Measurements from ENCODE around the gene DELE1.

The DELE1 gene

DNA sequence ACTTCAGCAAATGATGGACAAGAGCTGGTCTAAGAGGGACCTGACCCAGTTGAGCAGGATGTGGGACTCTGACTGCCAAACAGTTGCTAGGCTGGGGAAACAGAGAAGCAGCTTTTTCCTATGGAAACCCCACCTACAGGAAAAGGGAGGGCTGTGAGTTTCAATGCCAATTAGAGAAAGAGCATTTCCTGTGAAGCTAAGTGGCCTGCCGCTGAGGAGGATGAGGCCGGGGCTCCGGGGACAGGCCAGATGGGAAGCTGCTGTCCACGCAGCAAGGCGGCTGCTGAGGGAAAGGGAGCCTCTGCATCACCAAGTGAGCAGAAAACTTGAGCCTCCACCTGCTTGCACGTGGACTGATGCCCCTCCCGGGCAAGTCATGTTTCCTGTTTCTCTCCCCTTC is 34.4 kb downstream of the DELE1 start, which contains the start of gene PCDH12:
Gene PCDH12, minus strand, starts transcription at position 90 of the 400 bp plus-strand sequence. CDS start 351 bp downstream, outside the sequence.
- no peak for DNase-seq (ENCODE audit: low read depth)

DNA sequence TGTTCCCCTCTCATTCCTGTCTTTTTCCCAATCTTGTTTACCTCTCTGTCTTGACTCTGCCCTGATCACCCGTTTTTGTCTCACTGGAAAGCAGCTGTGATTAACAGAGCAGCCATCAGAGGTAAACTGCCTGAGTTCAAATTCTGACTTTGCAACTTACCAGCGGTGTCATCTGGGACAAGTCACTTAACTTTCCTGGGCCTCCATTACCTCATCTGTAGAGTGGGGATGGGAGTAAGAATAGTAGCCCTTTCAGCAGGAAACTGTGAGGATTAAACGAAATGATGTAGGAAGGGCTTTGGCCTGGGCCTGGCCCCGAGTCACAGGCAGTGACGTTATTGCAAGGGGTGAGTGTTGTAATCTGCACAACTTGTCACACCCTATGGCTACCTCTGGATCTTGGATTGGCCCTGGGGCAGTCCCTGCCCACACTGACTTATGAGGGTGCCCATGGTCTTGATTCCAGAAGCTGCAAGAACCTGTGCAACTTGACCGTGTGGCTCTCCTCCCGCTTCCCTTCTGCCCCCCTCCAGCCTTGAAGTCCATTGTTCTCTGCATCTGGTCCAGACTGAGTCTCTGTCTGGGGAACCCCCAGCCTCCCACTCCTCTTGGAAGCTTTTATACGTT is 35.0 kb downstream of the DELE1 start:
- DNase-seq (ENCODE audit: low read depth): no peak

DNA sequence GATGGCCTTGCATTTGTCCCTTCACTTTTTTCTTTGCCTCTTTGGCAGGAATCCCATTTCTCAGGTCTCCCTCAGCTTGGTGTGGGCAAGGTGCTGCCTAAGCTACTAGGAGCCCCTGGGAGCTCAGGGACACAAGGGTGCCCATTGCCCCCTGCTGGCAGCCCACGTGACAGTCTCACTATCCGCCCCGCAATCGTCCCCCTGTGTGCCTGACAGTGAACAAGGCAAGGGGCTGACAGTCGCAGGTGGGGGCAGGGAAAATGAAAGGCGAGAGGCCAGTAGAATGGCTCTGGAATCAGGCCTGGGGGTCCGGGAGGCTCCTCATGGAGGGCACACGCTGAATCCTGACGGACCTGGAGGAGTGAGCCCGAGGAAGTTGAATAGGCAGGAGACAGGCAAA is 36.3 kb downstream of the DELE1 start:
- DNase-seq (ENCODE audit: low read depth): no peak

DNA sequence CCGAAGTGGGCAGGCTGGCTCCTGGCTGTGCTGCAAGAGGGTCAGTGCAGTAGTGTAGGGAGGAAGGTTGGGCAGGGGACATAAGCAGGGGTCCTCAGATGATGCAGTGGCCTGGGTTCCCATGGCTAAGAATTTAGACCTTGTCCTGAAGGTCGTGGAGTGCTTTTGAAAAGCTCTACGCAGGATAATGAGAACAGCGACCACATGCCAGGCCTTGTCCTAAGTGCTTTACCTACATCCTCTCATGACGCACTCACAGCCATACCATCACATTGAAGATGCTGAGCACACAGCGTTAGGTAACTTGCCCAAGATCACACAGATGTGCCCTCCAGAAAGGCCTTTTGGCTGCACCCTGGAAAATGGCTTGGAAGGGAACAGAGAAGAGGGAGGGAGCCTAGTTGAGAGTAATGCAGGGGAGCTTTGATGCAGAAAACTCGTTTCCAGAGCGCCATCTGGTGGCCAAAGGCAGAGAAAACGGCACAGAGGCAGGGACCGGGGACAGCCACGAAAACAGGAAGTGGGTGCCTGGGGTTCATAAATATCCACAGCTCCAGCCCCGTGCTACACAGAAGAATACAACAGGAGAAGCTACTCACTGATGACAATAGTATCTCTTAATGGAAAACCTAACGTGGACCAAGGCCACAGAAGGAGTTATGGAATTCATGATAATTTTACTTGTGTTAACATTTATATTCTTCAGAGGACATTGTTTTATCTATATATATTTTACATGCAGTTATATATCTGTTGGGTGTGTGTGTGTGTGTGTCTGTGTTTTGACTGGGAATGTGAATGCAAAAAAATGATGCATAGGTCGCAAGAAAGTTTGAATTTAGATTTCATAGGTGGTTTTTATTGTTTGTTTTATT is 37.0 kb downstream of the DELE1 start:
- peak; percentile 79 for DNase-seq (ENCODE audit: low read depth)

DNA sequence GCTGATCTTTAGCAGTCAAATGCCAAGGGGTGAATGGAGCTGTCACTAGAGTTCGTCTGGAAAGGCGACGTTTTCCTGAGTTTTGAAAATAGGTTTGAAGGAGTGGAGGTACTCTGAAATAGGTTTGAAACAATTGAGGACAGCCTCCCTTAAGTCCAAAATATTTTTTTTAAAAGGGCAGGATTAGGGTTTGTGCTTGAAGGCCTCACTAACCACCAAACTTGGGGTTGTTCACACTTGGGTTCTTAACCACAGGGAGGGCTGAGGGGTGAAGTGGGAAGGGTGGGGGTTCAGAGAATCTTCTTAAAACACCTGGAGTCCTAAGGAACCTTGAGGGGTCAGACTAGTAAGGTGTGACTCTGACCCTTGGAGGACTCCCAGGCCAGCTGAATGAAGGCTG is 37.8 kb downstream of the DELE1 start:
- no peak for DNase-seq (ENCODE audit: low read depth)

DNA sequence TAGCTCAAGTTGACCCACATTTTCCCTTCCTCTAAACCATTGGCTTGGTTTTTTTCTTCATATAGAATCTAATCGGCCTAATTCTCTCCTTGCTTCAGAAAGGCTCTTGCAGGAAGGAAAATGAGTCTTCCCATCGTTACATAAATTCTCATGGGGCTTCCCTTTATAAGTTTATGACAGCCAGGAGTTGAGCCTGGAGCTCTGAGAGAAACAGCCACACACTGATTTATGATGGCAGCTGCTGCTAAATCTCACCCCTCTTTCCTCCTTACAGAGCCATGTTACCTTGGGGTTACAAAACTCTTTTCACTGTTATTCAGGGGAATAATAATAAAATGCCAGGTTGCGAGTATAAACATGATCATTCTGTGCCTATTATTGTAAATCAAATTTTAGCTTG is 40.0 kb downstream of the DELE1 start:
- DNase-seq (ENCODE audit: low read depth): no peak

DNA sequence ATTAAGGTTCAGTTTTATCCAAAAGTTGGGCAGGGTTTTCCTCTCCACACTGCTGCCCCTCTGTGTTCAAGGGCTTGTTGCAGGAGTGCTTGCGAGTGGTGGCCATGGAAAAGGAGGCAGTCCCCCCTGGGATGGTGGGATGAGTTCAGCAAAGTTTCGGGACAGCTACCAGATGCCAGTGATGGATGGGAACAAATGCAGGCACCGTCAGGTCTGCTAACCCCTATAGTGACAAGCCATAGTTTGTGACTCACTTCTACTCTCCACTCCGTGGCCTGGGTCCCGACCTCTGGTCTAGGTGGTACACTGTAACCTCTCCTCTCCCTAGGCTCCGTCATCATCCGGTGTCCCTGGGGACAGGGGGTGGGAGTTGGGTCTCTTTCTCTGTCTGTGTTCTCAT is 41.4 kb downstream of the DELE1 start:
- DNase-seq (ENCODE audit: low read depth): no peak

DNA sequence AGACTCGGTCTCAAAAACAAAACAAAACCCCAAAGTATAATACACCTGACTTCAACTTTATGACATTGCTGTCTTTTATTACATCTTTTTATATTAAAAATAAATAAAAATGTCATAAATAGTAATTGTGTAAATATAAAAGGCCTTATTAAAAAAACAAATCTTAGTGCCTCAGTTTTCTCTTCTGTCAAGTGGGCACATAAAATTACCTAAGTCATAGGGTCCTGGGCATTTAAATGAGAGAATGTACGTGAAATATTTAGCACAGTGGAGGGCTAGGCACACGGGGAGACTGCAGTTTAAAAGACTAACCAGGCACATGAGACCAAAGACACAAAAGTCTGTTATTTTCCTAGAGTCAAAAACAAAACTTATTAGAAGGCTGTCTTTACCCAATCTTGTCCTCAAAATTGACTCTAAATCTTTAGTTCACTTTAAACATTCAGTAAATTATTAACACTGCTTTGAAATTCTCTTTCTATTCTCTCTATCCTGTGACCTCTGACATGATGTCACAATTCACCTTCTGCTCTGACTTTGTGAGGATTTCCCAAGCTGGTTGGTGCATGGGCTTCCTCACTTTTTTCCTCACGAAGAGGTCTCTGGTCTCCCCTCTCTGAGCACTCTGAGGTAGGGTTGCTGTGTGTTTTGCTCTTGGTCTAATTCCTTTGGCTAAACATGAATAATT is 42.7 kb downstream of the DELE1 start:
- DNase-seq (ENCODE audit: low read depth): no peak

DNA sequence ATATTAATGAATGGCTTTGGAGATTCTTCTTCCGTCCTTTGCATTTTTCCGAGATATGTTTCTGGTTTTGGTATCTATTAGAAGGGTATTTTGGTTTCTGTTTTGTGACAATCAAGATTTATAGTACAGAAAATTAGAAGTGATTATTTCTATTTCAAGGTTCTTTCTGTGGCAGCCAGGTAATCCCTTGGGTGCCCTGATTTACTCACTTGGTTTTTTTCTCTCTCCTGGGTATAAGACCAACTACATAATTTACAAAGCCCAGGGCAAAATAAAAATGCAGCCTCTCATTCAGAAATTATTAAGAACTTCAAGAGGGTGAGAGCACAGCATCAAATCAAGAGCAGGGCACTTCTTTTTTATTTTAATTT is 43.3 kb downstream of the DELE1 start:
- DNase-seq (ENCODE audit: low read depth): no peak

DNA sequence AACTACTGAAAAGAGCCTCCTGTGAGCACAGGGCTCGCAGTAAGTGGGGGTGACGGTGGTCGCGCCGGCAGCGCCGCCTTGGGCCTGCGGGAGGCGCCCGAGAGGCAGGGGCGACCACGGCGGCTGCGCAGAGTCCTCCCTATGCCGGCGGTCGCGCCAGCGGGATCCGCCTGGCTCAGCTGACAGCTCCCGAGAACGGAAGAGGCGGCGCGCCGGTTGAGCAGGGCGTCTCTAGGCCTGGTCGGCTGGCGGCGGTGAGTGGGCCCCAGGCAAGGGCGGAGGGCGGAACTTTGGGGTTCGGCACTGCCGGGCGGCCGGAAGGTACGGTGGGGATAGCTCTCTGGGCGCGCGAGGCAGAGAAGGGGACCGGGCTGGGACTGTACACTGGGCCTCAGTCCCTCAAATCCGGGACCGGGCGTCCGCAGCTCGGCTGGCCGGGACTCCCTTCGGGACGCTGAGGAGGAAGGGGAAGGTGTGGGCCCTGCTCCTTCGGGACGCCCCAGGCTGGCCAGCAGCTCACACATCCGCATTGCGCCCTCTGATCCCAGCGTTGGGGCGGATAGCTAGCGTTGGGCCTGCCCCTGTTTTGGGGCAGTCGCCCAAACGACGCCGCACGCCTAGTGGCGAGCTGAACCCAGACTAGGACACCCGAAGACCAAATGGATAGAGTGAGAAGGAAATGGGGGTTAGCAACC is 45.4 kb downstream of the DELE1 start, which contains the start of gene RNF14:
Gene RNF14, plus strand, starts transcription at position 192 of the 695 bp plus-strand sequence. CDS start 4,484 bp downstream, outside the sequence.
- peak; percentile 84 for DNase-seq (ENCODE audit: low read depth)

DNA sequence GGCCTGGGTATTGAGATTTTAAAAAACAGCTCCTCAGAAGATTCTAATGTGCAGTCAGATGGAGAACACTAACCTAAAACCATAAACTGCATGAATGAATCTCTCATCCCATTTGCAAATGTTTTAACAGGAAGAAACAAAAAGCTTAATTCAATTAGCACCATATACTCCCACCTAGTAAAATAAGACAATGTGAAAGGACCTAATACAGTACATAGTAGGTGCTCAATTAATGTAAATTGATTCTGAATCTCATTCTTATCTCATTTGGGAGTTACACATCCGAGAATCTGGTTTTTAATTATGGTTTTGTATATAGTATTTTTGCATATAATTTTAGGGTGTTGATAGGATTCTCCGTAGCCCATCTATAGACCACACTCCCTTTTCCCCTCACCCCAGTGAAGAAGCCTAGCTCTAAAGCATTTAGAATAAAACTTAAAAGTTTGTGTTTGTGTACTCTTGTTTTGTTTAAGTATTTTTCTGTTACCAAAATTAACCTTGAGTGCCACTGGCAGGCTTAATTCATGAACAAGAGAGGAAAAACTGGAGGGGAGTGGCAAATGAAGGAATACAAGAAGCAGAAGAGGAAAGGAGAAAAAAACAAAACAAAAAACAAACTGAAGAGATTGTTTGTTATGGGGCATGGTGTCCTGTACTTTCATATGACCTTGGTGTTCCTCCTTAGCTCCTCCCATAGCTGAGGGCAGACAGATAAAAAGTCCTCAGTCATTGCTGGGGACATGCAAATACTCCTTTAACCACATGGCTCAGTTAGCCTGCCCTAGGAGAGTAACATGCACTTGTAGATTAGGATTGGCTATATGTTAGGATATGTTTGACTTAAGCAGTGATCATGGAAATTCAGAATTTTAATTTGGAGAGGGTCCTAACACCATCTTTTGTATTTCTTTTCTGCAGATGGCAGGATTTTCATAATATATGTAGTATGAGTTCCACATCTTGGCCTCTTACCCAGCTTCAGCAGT is 46.4 kb downstream of the DELE1 start:
- no peak for DNase-seq (ENCODE audit: low read depth)

DNA sequence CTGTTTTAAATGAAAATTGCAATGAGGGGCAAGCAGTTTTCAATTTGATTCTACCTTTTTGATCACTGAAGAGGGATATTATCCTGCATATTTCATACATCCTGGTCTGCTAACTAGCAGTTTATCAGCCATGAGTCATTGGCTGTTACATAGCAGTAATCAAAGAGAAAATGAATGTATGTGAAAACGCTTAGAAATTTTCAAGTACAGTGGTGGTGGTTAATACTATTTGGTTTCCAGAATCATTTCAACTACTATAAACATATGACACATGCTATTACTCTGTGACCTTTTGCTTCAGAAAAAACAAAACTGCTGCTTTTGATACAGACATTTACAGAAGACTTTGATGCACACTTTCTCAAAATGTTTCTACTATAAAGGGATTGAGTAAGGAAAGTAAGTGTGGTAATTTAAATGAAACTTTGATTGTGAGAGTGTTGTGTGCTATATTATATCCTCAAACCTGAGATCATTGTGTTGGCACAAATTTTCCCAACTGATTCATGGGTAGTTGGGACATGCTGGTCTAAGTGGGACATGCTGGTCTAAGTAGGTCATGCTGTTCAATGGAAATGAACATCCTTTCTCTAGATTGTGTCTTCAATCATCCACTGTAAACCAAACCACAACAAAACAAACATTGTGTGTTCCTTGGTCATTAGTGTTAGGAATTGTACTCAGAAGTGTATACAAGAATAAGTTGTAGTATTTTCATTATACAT is 50.4 kb downstream of the DELE1 start:
- no peak for DNase-seq (ENCODE audit: low read depth)

DNA sequence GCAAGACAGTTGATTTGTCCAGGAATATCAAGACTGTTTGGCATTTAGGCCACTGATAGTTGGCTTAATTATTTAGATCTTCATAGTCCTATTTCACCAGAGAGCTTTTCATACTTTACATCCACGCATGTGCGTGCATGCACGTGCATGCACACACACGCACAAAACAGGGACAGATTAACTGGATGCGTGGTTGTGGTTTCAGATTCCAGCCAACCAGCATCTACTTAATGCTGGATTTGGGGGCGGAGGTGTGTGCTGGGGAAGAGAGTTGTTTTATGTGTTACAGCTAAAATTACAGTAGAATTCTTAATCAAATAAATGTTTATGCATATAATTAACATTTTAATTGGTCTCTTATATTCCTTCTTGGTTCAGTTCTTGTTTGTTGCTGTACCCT is 52.5 kb downstream of the DELE1 start:
- DNase-seq (ENCODE audit: low read depth): no peak

DNA sequence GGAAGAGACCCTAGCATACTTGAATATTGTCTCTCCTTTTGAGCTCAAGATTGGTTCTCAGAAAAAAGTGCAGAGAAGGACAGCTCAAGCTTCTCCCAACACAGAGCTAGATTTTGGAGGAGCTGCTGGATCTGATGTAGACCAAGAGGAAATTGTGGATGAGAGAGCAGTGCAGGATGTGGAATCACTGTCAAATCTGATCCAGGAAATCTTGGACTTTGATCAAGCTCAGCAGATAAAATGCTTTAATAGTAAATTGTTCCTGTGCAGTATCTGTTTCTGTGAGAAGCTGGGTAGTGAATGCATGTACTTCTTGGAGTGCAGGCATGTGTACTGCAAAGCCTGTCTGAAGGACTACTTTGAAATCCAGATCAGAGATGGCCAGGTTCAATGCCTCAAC is 54.7 kb downstream of the DELE1 start:
- no peak for DNase-seq (ENCODE audit: low read depth)

DNA sequence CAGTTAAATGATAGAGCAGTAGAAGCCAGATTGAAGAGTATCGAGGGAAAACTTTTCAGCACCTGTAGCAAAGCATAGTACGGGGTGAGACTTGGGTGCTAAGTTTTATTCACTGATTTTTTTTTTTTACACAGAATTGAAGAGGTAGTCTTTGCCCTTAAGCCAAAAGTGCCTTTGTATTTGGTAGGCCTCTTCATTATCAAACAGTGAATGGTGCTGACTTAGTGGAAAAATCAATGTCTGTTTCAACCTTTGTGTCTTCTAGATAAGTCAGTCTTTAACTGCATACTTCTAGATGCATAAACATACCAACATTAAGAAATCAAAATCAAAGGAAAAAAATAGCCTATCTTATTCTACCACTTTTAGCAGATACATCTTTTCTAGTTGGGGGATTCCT is 59.0 kb downstream of the DELE1 start:
- no peak for DNase-seq (ENCODE audit: low read depth)

DNA sequence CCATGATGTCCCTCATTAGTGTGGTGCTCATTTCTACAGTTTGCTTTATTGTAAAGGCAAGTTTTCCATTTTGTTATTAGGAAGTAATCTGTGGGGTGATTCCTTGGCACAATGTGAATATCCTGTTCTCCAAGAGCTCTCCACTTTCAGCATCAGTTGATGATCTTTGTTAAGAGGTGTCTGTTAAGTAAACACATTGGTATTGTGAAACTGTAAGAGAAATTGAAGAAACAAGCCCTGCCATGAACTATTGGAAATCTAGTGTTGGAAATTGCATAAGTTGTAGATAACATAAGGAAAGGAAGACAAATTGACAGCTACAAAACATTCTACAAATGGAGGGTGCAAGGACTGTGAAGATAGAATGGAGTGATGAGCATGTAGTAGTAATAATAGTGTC is 62.4 kb downstream of the DELE1 start:
- DNase-seq (ENCODE audit: low read depth): no peak

DNA sequence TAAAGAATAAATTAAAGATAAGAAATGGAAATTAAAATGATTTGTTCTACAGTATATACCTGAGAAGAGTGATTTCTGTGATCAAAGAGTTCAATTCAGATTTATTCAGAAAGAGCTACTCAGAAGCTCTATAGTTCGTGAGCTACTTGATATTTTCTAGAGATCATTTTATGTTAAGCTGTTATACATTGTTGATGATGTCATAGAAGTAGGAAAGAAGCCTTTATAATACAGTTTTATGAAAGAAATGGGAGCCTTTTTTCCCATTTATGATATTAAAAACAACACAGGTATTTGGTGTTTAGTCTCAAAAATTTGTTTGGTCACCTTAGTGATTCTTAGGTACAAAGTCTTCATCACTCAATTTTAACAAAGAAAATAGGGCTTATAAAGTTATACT is 66.0 kb downstream of the DELE1 start:
- no peak for DNase-seq (ENCODE audit: low read depth)

Data from stimulated activated CD8-positive, alpha-beta memory T cell treated with anti-CD3 and anti-CD28 coated beads, Interleukin-7, amount 100 ng/mL, for 24 hours (primary cell).